Measurements from ENCODE around the gene NLGN2.

NLGN2 gene

DNA sequence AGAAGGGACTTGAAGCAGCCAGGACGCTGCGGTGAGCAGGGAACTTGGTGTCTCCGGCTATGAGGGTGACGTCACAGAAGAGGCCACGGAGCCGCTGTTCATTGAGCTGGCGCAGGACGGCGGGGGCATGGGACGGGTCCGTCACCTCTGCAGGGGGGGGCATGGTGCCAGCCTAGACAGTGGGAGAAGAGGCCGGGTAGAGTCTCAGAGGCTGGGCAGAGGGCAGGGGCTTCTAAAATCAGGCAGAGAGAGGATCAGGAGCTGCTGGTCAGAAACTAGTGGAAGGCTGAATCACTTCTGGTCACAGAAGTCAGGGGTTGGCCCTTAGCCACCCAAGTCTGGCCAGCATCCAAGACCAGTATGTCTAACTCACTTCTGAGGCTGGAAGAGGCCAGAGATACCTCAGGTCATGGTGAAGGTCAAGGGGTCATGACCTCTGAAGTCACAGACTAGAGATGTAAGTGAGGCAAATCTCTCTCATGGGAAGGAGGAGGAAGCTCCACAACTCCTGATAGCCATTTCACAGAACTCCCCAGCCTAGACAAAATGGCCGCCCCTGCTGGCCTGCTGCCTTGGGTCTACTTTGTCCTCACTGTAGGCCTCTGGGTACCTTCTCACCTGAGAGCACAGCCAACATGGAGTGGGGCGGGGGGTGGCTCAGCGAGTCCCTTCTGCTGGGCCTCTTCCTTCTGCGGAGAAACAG lies 59.1 kb downstream of the NLGN2 start:
- no peak for DNase-seq

- DNase-seq: no peak
Observed at GRCh38 chr17:7467498-7467897, 59.9 kb downstream of the NLGN2 start.

- DNase-seq: no peak
Observed at GRCh38 chr17:7468290-7468689, 60.6 kb downstream of the NLGN2 start.

- no peak for DNase-seq
Observed at GRCh38 chr17:7468804-7469389, 61.3 kb downstream of the NLGN2 start.

Measured in T-helper 1 cell (primary cell).